ENCODE measurements around the gene ZNF414.

GRCh38 chr19:8512115-8512967 lies 1.6 kb downstream of the ZNF414 start:
- TF ChIP-seq, protein P1, sequence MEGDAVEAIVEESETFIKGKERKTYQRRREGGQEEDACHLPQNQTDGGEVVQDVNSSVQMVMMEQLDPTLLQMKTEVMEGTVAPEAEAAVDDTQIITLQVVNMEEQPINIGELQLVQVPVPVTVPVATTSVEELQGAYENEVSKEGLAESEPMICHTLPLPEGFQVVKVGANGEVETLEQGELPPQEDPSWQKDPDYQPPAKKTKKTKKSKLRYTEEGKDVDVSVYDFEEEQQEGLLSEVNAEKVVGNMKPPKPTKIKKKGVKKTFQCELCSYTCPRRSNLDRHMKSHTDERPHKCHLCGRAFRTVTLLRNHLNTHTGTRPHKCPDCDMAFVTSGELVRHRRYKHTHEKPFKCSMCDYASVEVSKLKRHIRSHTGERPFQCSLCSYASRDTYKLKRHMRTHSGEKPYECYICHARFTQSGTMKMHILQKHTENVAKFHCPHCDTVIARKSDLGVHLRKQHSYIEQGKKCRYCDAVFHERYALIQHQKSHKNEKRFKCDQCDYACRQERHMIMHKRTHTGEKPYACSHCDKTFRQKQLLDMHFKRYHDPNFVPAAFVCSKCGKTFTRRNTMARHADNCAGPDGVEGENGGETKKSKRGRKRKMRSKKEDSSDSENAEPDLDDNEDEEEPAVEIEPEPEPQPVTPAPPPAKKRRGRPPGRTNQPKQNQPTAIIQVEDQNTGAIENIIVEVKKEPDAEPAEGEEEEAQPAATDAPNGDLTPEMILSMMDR (IDR thresholded peaks at IDR 0.05; ENCODE audit: low read length), result no peak
- TF ChIP-seq EZH2 (optimal IDR thresholded peaks at IDR 0.05; ENCODE audit: low read depth, low read length), result no peak
- no peak for TF ChIP-seq EZH2phosphoT487 (IDR thresholded peaks at IDR 0.05; ENCODE audit: low read length)

All from MM.1S (cell line).